ENCODE measurements around the gene SYNM.

Gene SYNM

DNA sequence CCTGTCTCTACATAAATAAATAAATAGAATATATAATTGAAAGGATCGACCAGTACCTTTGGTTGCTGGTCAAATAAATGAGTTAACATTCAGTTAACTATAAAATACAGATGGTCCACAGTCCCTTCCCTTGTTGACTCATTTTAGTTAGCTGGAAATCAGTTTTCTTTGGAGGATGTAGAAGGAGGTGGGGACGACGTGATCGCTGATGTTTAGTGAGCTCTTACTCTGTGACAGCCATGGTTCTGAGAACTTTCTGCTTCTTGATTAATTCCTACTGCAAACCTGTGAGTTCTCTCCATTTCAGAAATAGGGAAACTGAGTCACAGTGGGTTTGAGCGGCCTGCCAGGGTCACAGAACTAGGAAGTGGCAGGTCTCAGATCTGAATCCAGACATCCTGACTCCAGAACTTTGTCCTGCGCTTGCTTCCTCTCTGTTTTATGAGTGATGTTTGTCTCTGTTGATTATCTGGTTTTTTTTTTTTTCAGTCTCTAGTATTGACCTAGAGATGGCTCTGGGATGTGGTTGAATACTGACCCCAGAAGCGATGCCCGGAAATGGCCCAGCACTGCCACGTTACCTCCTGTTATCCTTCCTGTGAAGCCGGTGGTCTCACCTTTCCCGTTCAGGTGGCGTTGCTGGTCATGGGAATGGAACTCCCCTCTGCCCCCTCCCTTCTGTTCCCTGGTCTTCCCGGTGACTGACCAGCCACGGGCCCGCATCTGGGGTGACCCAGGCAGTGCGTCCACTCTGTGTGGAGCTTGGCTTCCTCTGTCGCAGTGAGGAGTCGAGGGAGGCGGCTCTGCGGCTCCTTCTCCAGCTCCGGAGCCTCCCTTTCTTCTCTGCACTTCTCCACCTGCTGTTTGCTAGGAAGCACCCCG lies 18.2 kb downstream of the SYNM start:
- CTCF ChIA-PET = interaction anchor here (1.0 to 1.4 kb wide), 3 partner anchors 16 to 23 kb away, joined by 3 to 8 read pairs (median 4); partner anchors contain the start of gene SYNM
- POLR2A ChIA-PET (ENCODE audit: low non-redundant PET) = interaction anchor here (1.0 kb wide), 1 partner anchor 18 kb away, joined by 3 read pairs; the partner anchor contains the start of gene SYNM
- peak overlapping the region; percentile 94 for H3K27ac ChIP-seq
- TF ChIP-seq, protein P1, sequence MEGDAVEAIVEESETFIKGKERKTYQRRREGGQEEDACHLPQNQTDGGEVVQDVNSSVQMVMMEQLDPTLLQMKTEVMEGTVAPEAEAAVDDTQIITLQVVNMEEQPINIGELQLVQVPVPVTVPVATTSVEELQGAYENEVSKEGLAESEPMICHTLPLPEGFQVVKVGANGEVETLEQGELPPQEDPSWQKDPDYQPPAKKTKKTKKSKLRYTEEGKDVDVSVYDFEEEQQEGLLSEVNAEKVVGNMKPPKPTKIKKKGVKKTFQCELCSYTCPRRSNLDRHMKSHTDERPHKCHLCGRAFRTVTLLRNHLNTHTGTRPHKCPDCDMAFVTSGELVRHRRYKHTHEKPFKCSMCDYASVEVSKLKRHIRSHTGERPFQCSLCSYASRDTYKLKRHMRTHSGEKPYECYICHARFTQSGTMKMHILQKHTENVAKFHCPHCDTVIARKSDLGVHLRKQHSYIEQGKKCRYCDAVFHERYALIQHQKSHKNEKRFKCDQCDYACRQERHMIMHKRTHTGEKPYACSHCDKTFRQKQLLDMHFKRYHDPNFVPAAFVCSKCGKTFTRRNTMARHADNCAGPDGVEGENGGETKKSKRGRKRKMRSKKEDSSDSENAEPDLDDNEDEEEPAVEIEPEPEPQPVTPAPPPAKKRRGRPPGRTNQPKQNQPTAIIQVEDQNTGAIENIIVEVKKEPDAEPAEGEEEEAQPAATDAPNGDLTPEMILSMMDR (conservative IDR thresholded peaks at IDR 0.05; ENCODE audit: low read depth) = no peak
- DNase-seq (ENCODE audit: low spot score) = peak; percentile 10

DNA sequence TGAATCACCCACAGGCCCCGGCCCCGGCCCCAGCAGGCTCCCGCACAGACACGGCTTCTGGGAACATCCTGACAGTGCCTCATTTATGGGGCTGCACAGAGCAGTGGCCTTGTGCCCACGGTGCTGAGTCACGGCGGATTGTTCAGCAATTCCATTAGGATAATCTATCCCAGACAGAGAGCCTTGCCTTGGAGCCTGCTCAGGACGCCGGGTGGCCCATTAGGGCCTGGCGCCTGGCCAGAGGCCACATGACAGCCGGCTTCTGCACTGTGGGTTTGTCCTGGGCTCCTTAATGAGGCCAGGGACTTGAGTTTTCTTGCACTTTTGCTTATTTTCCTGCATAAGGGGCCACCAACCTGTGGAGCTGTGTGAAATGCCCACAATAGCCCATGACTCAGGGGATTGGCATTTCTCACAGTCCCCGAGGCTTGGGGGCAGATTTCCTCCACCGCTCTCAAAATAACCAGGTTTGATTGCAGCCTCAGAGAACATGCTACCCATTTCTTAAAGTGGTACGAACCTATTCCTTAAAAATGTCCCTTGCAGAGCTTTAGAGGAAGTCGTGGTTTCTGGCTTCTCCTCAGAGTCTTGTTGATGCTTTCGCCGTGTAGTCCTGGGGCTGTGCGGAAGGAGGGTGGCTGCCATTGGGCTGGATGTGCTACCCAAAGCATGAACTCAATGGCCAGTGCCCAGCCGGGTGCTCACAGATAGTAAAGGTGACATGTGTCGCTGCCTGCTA lies 19.0 kb downstream of the SYNM start:
- TF ChIP-seq, protein P1 (conservative IDR thresholded peaks at IDR 0.05; ENCODE audit: low read depth) = no peak
- CTCF ChIA-PET = interaction anchor here (1.0 to 1.4 kb wide), 3 partner anchors 17 to 23 kb away, joined by 3 to 8 read pairs (median 4); partner anchors contain the start of gene SYNM
- peak overlapping the region; percentile 94 for H3K27ac ChIP-seq
- DNase-seq (ENCODE audit: low spot score) = peak; percentile 90
- POLR2A ChIA-PET (ENCODE audit: low non-redundant PET) = interaction anchor here (1.0 kb wide), 1 partner anchor 19 kb away, joined by 3 read pairs; the partner anchor contains the start of gene SYNM

DNA sequence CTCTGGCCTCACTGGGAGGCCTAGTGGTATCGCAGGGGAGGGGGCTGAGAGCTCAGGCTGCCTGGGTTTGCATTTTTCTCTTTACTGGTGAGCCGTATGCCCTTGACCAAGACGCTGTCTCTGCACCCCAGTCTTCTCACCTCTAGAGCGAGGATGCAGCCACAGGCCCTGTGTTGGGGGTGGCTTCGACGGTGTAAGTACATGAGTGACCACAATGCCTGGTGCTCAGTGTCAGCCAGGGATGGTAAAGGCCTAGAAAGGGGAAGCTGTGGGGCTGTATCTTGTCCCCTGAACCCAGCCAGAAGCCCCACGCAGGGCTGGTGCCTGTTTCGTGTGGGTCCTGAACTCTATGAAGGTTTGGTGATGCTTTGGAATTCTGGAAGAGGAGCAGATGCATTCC lies 19.8 kb downstream of the SYNM start:
- TF ChIP-seq, protein P1 (conservative IDR thresholded peaks at IDR 0.05; ENCODE audit: low read depth) = no peak
- ChIA-PET CTCF (no interaction called here), POLR2A (ENCODE audit: low non-redundant PET) (no interaction called here)
- peak overlapping the region; percentile 94 for H3K27ac ChIP-seq
- DNase-seq (ENCODE audit: low spot score) = no peak

DNA sequence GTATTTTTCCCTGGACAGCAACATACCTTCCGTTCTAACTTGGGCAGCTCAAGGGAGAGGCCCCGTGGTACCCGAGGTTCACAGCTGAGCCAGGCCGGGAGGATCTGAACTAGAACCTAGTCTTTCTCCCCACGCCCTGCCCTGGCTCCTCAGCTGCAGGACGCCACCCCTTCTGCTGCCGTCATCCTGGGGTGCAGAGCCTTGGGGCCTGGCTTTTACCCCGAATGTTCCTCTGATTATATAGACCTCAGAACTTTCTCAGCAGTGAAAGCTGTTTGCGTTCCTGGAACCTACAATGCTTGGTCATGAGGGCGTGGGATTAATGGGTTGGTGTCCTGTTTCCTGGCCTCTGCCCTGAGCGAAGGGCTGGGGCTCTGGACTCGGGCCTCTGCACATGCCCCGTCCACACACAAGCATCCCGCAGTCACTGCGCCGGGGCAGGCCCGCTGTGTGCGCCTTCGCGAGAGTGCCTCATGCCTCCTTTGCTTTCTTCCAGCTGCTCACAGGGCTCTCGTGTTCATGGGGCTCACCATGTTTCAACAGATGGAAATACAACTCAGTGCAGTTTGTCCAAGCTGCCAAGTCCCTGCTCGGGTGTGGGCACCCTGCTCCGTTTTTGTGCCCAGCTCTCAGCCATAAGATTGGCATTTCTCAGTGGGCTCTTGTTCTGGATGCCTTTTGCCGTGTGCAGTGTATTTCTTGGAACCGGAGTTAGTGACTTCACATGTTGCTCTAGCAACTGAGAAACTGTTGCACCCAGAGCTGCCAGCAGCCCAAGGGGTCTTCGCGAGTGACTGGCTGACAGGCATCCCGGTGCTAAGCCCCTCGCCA lies 20.4 kb downstream of the SYNM start:
- peak overlapping the region; percentile 94 for H3K27ac ChIP-seq
- no peak for DNase-seq (ENCODE audit: low spot score)
- TF ChIP-seq, protein P1 (conservative IDR thresholded peaks at IDR 0.05; ENCODE audit: low read depth) = no peak
- CTCF ChIA-PET = no interaction called here
- POLR2A ChIA-PET (ENCODE audit: low non-redundant PET) = no interaction called here

DNA sequence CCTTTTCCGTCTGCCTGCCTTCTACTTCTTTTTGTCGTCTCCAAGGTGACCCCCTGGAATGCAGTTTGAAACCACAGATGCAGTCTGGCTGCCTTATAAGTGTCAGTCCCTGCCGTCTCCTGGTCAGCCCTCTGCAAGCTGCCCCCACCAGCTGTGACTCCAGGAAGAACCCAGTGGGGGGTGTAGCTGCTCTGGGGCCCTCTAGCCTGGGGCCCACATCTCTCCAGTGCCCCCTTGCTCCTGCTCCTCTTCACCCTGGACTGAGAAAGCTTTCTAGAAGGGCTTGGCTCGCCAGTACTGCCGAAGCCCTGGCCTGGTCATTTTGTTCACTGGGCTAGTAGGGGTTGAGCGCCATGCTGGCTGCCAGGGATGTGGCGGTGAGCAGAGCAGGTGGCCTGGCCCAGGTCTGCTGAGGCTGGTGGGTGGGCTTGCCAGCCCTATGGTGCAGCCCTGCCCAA lies 21.3 kb downstream of the SYNM start:
- no peak for DNase-seq (ENCODE audit: low spot score)
- peak overlapping the region; percentile 94; the same call in 1 of the 2 replicates for H3K27ac ChIP-seq
- ChIA-PET CTCF (interaction anchor here (0.7 kb wide), 1 partner anchor 13 kb away, joined by 3 read pairs; no protein-coding TSS in a partner anchor), POLR2A (ENCODE audit: low non-redundant PET) (no interaction called here)
- TF ChIP-seq, protein P1 (conservative IDR thresholded peaks at IDR 0.05; ENCODE audit: low read depth) = no peak
